Vagina (tissue), 2 donors: Measurements from ENCODE around the gene HOXD12. TPM values are rescaled to one million over a fixed set of nuclear protein-coding genes. Genes with fewer than 3 reads are reported as not detected.

ENCODE experiments used
- DNase-seq, 2 donors: peaks; one replicate each; pipeline ENCODE4 v3.0.0-alpha.2; 2017; ENCODE audit errors: extremely low spot score in 2 of 2
- H3K27ac ChIP-seq: fragments of 200-600 bp; sonication (generic); one replicate; pipeline ENCODE4 v1.5.1; 2019
- H3K27me3 ChIP-seq: fragments of 200-600 bp; sonication (generic); one replicate; pipeline ENCODE4 v1.5.1; 2019
- H3K36me3 ChIP-seq, 2 donors: fragments of 200-600 bp; sonication (generic); one replicate each; pipeline ENCODE4 v1.5.1; 2017 to 2019
- H3K4me1 ChIP-seq: fragments of 200-600 bp; sonication (generic); one replicate; pipeline ENCODE4 v1.5.1; 2019
- H3K4me3 ChIP-seq, 2 donors: fragments of 200-600 bp; sonication (generic); 1 replicate in 1 of 2; 2 replicates in 1 of 2; pipeline ENCODE4 v1.5.1; 2016 to 2019
- H3K9me3 ChIP-seq: fragments of 200-600 bp; sonication (generic); one replicate; pipeline ENCODE4 v1.5.1; 2019
- POLR2A ChIP-seq, 2 donors: fragments of 450-650 bp; IDR thresholded peaks; one replicate each; pipeline ENCODE4 v1.6.1; 2017; ENCODE audit warnings: antibody characterized with exemption in 2 of 2, mild to moderate bottlenecking in 2 of 2, moderate library complexity in 2 of 2
- POLR2AphosphoS5 ChIP-seq, 2 donors: sonication (generic); formaldehyde crosslinking; IDR thresholded peaks; one replicate each; pipeline ENCODE4 v1.9.0; 2017; ENCODE audit warnings: antibody characterized with exemption in 2 of 2, mild to moderate bottlenecking in 2 of 2, low read depth in 1 of 2; ENCODE audit not compliant: insufficient read depth in 1 of 2
- intact Hi-C: fragments of 100-400 bp; cut with DNase I; formaldehyde crosslinking; loops from one replicate; pipeline ENCODE4 v1.15.1; 2023
- microRNA counts, 2 donors: library from miRNA; unstranded; fragments of <30 nt; microRNA quantifications; one replicate each; lab custom pipeline; 2016 to 2017
- microRNA-seq: library from miRNA; unstranded; fragments of <30 nt; microRNA quantifications from one replicate; pipeline ENCODE4, GENCODE V29; 2017; ENCODE audit warnings: borderline number of aligned reads, borderline replicate concordance
- small RNA-seq: library from RNA; depleted of rRNA; stranded (forward); fragments of <200 nt; gene quantifications from one replicate; pipeline ENCODE3, GENCODE V24; 2016
- total RNA-seq: library from RNA; depleted of rRNA; stranded (reverse); fragments of >200 nt; gene quantifications from one replicate; pipeline ENCODE4 v1.2.3, GENCODE V29; 2016
- TF ChIP-seq, protein P1 (sequence below), 3 experiments: fragments of 450-650 bp in 2 of 3; fragments of 200-600 bp in 1 of 3; sonication (generic) in 1 of 3; IDR thresholded peaks; one replicate each; pipeline ENCODE4 v1.5.1; 2017 to 2019; ENCODE audit warnings: antibody characterized with exemption in 3 of 3, mild to moderate bottlenecking in 2 of 3, moderate library complexity in 2 of 3

The HOXD12 gene
- total RNA-seq, 1 donor from 2014 or later: 1.7 TPM

DNA sequence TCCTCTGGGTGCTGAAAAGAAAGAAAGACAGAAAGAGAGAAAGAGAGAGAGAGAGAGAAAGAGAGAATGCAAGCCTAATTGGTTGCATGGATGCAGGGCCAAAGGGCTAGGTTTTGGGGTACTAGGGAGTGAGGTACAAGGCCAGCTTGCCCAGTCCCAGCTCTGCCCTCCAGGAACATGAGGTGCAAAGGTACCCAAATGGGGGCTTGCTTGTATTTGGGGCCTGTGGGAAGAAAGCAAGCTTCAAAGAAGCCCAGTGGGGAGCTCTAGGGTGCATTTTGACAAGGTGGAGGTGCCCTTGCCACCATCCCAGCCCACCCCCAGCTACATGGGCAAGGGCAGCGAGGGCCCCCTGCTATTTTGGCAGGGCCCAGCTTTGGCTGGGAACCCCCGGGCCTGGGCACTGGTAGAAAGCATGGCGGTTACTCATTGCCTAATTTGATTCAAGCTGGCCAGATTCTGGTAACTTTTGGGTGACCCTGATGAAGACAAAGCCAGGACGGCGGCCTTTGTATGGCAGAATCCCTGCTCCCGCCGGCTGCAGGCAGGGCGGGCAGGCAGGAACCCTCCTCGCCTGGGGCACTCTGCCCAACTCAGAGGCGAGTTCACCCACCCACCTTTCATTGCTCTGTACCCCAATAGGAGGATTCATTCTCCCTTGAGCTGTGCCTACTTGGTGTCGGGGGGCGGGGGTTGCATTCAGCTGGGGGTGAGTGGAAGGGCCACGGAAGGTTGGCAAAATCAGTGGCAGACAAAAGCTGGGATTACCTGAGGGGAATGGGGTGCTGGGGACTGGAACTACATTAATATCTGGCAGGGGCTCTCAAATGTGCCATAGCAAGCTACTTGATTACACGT is 51.2 kb downstream of the HOXD12 start:
- no peaks in the 10 kb centered on the region for H3K4me1 ChIP-seq
- no peaks in the 10 kb centered on the region for H3K27me3 ChIP-seq
- intact Hi-C loops: no loop called here
- no peaks in the 10 kb centered on the region for H3K36me3 ChIP-seq
- H3K9me3 ChIP-seq: no peaks in the 10 kb centered on the region
- DNase-seq: no peak
- no peak overlapping the region for H3K4me3 ChIP-seq
- TF ChIP-seq POLR2A (IDR thresholded peaks at IDR 0.05): no peak
- TF ChIP-seq, protein P1, sequence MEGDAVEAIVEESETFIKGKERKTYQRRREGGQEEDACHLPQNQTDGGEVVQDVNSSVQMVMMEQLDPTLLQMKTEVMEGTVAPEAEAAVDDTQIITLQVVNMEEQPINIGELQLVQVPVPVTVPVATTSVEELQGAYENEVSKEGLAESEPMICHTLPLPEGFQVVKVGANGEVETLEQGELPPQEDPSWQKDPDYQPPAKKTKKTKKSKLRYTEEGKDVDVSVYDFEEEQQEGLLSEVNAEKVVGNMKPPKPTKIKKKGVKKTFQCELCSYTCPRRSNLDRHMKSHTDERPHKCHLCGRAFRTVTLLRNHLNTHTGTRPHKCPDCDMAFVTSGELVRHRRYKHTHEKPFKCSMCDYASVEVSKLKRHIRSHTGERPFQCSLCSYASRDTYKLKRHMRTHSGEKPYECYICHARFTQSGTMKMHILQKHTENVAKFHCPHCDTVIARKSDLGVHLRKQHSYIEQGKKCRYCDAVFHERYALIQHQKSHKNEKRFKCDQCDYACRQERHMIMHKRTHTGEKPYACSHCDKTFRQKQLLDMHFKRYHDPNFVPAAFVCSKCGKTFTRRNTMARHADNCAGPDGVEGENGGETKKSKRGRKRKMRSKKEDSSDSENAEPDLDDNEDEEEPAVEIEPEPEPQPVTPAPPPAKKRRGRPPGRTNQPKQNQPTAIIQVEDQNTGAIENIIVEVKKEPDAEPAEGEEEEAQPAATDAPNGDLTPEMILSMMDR (IDR thresholded peaks at IDR 0.05): no peak
- TF ChIP-seq POLR2AphosphoS5 (IDR thresholded peaks at IDR 0.05; ENCODE audit: insufficient read depth in 1 of 2, low read depth in 1 of 2): no peak
- no peak overlapping the region for H3K27ac ChIP-seq

DNA sequence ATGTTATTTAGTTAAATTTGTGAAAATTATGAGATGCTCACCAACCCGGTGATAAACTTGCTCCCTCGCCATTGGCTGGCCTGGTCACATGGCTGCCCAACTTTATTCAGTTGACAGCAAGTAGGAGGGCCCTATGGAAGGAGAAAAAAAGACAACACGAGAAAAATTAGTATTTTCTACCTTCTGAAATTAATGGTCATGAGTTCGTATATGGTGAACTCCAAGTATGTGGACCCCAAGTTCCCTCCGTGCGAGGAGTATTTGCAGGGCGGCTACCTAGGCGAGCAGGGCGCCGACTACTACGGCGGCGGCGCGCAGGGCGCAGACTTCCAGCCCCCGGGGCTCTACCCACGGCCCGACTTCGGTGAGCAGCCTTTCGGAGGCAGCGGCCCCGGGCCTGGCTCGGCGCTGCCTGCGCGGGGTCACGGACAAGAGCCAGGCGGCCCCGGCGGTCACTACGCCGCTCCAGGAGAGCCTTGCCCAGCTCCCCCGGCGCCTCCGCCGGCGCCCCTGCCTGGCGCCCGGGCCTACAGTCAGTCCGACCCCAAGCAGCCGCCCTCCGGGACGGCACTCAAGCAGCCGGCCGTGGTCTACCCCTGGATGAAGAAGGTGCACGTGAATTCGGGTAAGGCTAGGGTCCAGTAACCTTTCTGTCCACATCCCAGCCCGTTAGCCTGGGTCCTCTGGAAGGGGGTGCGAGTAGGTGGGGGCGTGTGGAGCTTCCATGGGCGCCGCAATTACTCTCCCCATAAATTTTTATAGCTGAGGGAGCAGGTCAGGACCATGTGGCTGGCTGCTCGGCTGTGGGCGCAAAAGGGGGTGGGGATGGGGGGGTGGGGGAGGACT is 52.1 kb downstream of the HOXD12 start, which contains the start of gene HOXD4:
HOXD4 (plus strand) TSS at position 109 of the 846 bp plus-strand sequence; CDS start at position 193, 84 bp downstream.
- no peaks in the 10 kb centered on the region for H3K9me3 ChIP-seq
- H3K27me3 ChIP-seq: no peaks in the 10 kb centered on the region
- intact Hi-C loops: no loop called here
- no peak for DNase-seq
- TF ChIP-seq POLR2AphosphoS5 (IDR thresholded peaks at IDR 0.05; ENCODE audit: insufficient read depth in 1 of 2, low read depth in 1 of 2) (no peak), POLR2A (IDR thresholded peaks at IDR 0.05) (no peak)
- TF ChIP-seq, protein P1 (IDR thresholded peaks at IDR 0.05): no peak
- no peak within 1 kb of the TSS for H3K27ac ChIP-seq
- no peaks in the 10 kb centered on the region for H3K4me1 ChIP-seq
- no peak within 1 kb of the TSS for H3K4me3 ChIP-seq
- H3K36me3 ChIP-seq: no peaks in the 10 kb centered on the region

MicroRNAs within 50 kb of the gene (microRNA counts, 767-probe panel; counts per million panel counts)
- microRNA hsa-miR-10b-5p (lab: Ali Mortazavi, UCI): 5,357 to 5,713 counts per million in 2 donors

Small RNAs within 50 kb of the gene (microRNA-seq; reads per million reads assigned to microRNA genes)
- gene MIR10B: 8,714 reads per million, percentile 93 among the genes with 10 or more reads in this experiment

Small RNAs within 50 kb of the gene (small RNA-seq; reads per million reads assigned to genes)
- gene MIR10B: 239,578 reads per million, percentile 100 among the genes with 10 or more reads in this experiment

Other genes starting within 250 kb of the HOXD12 start
- gene LNPK, start 97.5 kb upstream of the HOXD12 start, total RNA-seq: 32.7 TPM
- gene EVX2, start 15.8 kb upstream of the HOXD12 start, total RNA-seq: 0.98 TPM
- gene HOXD13, start 7.1 kb upstream of the HOXD12 start, total RNA-seq: 15.7 TPM
- gene HOXD11, start 7.5 kb downstream of the HOXD12 start, total RNA-seq: 19.4 TPM
- 19.6 TPM for gene HOXD10, start 17.0 kb downstream of the HOXD12 start, total RNA-seq
- 12.5 TPM for gene HOXD9, start 22.9 kb downstream of the HOXD12 start, total RNA-seq
- 10.3 TPM for gene HOXD8, start 29.9 kb downstream of the HOXD12 start, total RNA-seq
- gene HOXD4, start 51.8 kb downstream of the HOXD12 start, total RNA-seq: 4.9 TPM
- 11.8 TPM for gene HOXD3, start 57.5 kb downstream of the HOXD12 start, total RNA-seq
- gene HOXD1, start 88.9 kb downstream of the HOXD12 start, total RNA-seq: 1.2 TPM
- 39.3 TPM for gene MTX2, start 169.6 kb downstream of the HOXD12 start, total RNA-seq